GM18861 (cell line): ENCODE data around the gene NR3C1.

Experiments
- ATAC-seq: cut with Tn5 transposase; IDR thresholded peaks from one replicate; pipeline ENCODE4 v1.9.1; 2021; ENCODE audit not compliant: unreplicated experiment

Gene NR3C1

GRCh38 chr5:143372187-143372829 is 31.2 kb downstream of the NR3C1 start:
- ATAC-seq, result no peak

- ATAC-seq, result no peak
Observed at GRCh38 chr5:143370440-143370839, 33.0 kb downstream of the NR3C1 start.

GRCh38 chr5:143364061-143364460 is 39.4 kb downstream of the NR3C1 start:
- no peak for ATAC-seq

- no peak for ATAC-seq
Observed at GRCh38 chr5:143362664-143363227, 40.7 kb downstream of the NR3C1 start.

- no peak for ATAC-seq
Observed at GRCh38 chr5:143361438-143361837, 42.0 kb downstream of the NR3C1 start.

GRCh38 chr5:143360755-143361154 is 42.7 kb downstream of the NR3C1 start:
- no peak for ATAC-seq

- ATAC-seq, result peak; percentile 37
Observed at GRCh38 chr5:143359869-143360268, 43.6 kb downstream of the NR3C1 start.

- ATAC-seq, result no peak
Observed at GRCh38 chr5:143356855-143357583, 46.5 kb downstream of the NR3C1 start.

- no peak for ATAC-seq
Observed at GRCh38 chr5:143355710-143356109, 47.8 kb downstream of the NR3C1 start.

GRCh38 chr5:143354025-143354424 is 49.5 kb downstream of the NR3C1 start:
- no peak for ATAC-seq

- no peak for ATAC-seq
Observed at GRCh38 chr5:143352691-143353090, 50.8 kb downstream of the NR3C1 start.

GRCh38 chr5:143350751-143351602 is 52.5 kb downstream of the NR3C1 start:
- ATAC-seq, result no peak

- no peak for ATAC-seq
Observed at GRCh38 chr5:143350341-143350740, 53.1 kb downstream of the NR3C1 start.

- ATAC-seq, result no peak
Observed at GRCh38 chr5:143349177-143349576, 54.3 kb downstream of the NR3C1 start.

GRCh38 chr5:143347698-143348344 is 55.7 kb downstream of the NR3C1 start:
- no peak for ATAC-seq

GRCh38 chr5:143347046-143347445 is 56.4 kb downstream of the NR3C1 start:
- ATAC-seq, result no peak

GRCh38 chr5:143345671-143346440 is 57.6 kb downstream of the NR3C1 start:
- no peak for ATAC-seq

GRCh38 chr5:143343042-143343441 is 60.4 kb downstream of the NR3C1 start:
- ATAC-seq, result no peak

GRCh38 chr5:143342607-143343006 is 60.9 kb downstream of the NR3C1 start:
- no peak for ATAC-seq
